SK-N-SH treated with all-trans-retinoic acid at 6 μM for 48 hours (cell line): Measurements from ENCODE around the gene ARHGAP33.

ENCODE experiments used
- ARNTL ChIP-seq: fragments of 450-650 bp; formaldehyde crosslinking; IDR thresholded peaks from 2 replicates; pipeline ENCODE4 v1.5.0; 2020; ENCODE audit warnings: low read depth, mild to moderate bottlenecking, moderate library complexity, borderline replicate concordance
- CSDC2 ChIP-seq: fragments of 250-450 bp; sonication (Bioruptor Pico); IDR thresholded peaks from 2 replicates; pipeline ENCODE4 v1.5.0; 2020; ENCODE audit warnings: mild to moderate bottlenecking, moderate library complexity
- OSR1 ChIP-seq: fragments of 250-450 bp; sonication (Bioruptor Pico); IDR thresholded peaks from 2 replicates; pipeline ENCODE4 v1.8.0; 2022; ENCODE audit warnings: moderate library complexity, mild to moderate bottlenecking, inconsistent platforms
- RARB ChIP-seq: fragments of 250-450 bp; sonication (Bioruptor Pico); IDR thresholded peaks from 2 replicates; pipeline ENCODE4 v1.8.0; 2021; ENCODE audit warnings: mild to moderate bottlenecking, moderate library complexity
- ZFP30 ChIP-seq: fragments of 450-650 bp; formaldehyde crosslinking; IDR thresholded peaks from 2 replicates; pipeline ENCODE4 v1.5.0; 2022; ENCODE audit warnings: mild to moderate bottlenecking, moderate library complexity
- ZNF8 ChIP-seq: fragments of 450-650 bp; formaldehyde crosslinking; IDR thresholded peaks from 2 replicates; pipeline ENCODE4 v1.5.0; 2020; ENCODE audit warnings: mild to moderate bottlenecking, moderate library complexity
- TF ChIP-seq, protein P1 (sequence below): fragments of 250-450 bp; sonication (Bioruptor Pico); IDR thresholded peaks from 2 replicates; pipeline ENCODE4 v1.5.1; 2020; ENCODE audit warnings: low read depth, mild to moderate bottlenecking, moderate library complexity
- TF ChIP-seq, protein P2 (sequence below): fragments of 250-450 bp; sonication (Bioruptor Pico); IDR thresholded peaks from 2 replicates; pipeline ENCODE4 v1.8.0; 2021; ENCODE audit warnings: low read depth, mild to moderate bottlenecking, moderate library complexity, borderline replicate concordance

DNA sequence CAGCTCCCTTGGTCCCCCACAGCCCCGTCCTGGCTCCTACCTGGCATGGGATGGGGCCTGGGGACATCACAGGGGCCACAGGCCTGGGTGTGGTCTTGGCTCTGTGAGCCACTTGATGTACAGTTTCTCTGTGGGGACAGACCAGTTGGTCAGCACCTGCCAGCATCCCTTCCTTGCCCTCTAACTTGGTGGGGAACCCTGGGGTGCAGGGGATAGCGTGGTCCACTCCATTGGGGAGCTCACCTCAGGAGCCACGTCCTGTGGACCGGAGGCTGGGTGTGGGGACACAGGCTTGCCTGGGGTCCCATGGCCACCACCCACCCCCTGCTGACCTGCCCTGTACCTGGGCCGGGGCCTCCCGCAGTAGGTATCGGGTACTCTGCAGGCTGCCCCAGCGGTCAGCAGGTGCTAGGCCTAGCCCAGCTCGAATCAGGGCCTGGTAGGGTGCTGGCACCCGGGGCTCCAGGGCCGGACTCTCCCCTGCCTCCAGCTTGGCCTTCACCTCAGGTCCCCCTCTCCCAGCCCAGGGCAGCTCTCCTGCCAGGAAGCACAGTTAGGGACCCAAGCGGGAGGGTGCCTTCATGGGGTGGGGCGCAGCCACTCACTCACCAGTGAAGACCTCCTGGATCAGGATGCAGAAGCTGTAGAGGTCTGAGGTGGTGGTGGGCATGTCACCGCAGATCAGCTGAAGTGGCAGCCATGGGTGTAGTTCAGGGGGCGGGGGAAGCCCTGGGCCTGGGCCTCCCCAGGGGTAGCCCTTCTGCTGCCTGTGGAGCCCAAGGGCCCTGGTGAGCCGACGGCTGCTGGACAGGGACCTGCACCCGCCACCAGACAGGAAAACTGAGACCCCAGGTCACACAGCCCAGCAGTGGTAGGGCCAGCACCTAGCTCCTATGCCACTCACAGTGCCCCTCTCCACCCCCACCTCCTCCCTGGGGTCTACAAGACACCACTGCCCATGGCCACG is 14.9 kb downstream of the ARHGAP33 start:
- no peak for TF ChIP-seq CSDC2 (CRISPR knock-in tag)
- TF ChIP-seq, protein P1, sequence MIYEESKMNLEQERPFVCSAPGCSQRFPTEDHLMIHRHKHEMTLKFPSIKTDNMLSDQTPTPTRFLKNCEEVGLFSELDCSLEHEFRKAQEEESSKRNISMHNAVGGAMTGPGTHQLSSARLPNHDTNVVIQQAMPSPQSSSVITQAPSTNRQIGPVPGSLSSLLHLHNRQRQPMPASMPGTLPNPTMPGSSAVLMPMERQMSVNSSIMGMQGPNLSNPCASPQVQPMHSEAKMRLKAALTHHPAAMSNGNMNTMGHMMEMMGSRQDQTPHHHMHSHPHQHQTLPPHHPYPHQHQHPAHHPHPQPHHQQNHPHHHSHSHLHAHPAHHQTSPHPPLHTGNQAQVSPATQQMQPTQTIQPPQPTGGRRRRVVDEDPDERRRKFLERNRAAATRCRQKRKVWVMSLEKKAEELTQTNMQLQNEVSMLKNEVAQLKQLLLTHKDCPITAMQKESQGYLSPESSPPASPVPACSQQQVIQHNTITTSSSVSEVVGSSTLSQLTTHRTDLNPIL (CRISPR knock-in tag): no peak
- no peak for TF ChIP-seq OSR1 (CRISPR knock-in tag)
- TF ChIP-seq ZFP30 (CRISPR knock-in tag): no peak
- TF ChIP-seq RARB (CRISPR knock-in tag): no peak
- no peak for TF ChIP-seq ZNF8 (CRISPR knock-in tag)
- TF ChIP-seq, protein P2, sequence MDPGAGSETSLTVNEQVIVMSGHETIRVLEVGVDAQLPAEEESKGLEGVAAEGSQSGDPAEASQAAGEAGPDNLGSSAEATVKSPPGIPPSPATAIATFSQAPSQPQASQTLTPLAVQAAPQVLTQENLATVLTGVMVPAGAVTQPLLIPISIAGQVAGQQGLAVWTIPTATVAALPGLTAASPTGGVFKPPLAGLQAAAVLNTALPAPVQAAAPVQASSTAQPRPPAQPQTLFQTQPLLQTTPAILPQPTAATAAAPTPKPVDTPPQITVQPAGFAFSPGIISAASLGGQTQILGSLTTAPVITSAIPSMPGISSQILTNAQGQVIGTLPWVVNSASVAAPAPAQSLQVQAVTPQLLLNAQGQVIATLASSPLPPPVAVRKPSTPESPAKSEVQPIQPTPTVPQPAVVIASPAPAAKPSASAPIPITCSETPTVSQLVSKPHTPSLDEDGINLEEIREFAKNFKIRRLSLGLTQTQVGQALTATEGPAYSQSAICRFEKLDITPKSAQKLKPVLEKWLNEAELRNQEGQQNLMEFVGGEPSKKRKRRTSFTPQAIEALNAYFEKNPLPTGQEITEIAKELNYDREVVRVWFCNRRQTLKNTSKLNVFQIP (CRISPR knock-in tag): no peak
- TF ChIP-seq ARNTL (CRISPR knock-in tag): no peak
